ENCODE results near the gene NDUFC2. TPM values are rescaled to one million over a fixed set of nuclear protein-coding genes. Genes with fewer than 3 reads are reported as not detected.

NDUFC2 gene
- total RNA-seq, 1 donor from 2014 or later = 98.5 TPM

DNA sequence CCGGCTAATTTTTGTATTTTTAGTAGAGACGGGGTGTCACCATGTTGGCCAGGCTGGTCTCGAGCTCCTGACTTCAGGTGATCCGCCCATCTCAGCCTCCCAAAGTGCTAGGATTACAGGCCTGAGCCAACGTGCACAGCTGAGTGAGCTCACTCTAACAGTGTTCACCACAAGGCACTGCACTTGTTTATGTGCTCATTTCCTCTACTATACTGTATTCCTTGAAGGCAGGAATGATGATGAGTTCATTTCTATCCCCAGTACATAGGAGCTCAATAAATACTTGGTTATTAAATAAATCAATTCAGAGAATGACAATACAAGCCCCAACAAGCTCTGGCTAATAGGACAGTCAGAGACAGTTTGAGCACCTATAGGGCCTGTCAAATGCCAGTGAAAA lies 30.7 kb upstream of the NDUFC2 start:
- Histone ChIP-seq H3K36me3 (ENCODE audit: control insufficient read depth, insufficient read depth, low read length) (no peaks in the 10 kb centered on the region), H3K4me3 (ENCODE audit: low read depth, low read length) (no peak overlapping the region)
- TF ChIP-seq CTCF (IDR thresholded peaks at IDR 0.05; ENCODE audit: insufficient read depth, low read length, poor library complexity, severe bottlenecking) = no peak

DNA sequence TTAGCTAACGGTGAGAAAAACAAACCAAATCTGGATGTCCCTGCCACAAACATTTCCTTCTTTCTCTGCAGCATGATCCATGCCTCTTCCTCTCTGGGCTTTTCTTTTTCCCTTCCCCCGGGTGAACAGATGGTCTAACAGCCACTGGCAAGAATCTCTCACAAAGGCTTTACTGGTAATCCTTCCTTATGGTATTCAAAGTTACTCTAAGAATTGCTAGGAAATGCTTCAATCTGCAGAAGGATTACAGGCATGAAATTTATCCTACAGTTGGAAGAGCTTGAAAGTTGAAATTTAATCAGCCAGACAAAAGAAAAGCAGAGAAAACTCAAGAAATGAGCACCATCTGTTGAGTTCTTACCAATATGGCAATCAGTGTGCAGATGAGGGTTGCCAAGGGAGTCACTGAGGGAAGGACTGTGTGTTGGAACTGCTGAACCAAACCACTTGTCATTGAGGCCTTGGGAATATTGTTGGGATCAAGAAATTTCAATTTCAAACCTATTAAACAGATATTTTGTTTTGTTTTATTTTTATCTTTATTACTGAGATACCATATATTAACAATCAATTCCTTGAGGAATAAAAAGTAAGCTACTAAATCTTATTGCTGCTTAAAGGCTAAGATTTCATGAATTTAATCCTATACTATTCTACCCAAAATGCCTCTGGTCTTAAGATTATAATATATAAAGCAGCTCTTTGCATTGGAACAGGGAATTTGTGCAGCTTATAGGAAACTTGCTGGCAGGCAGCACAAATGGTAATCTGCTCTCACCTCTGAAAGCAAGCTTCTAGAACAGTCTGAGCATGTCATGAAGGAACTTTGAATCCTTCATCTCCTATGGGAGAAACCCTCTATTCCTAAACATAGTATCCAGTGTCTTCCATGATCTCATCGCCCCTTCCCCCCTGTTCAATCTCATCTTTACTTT lies 29.7 kb upstream of the NDUFC2 start:
- no peak for DNase-seq (ENCODE audit: low read depth)
- no peak for TF ChIP-seq CTCF (IDR thresholded peaks at IDR 0.05; ENCODE audit: insufficient read depth, low read length, poor library complexity, severe bottlenecking)

More for the DNA sequence above, 30.7 kb upstream of the NDUFC2 start:
- no peak for DNase-seq (ENCODE audit: low read depth)
- H3K27me3 ChIP-seq (ENCODE audit: control insufficient read depth, insufficient read depth, low read length) = no peaks in the 10 kb centered on the region

DNA sequence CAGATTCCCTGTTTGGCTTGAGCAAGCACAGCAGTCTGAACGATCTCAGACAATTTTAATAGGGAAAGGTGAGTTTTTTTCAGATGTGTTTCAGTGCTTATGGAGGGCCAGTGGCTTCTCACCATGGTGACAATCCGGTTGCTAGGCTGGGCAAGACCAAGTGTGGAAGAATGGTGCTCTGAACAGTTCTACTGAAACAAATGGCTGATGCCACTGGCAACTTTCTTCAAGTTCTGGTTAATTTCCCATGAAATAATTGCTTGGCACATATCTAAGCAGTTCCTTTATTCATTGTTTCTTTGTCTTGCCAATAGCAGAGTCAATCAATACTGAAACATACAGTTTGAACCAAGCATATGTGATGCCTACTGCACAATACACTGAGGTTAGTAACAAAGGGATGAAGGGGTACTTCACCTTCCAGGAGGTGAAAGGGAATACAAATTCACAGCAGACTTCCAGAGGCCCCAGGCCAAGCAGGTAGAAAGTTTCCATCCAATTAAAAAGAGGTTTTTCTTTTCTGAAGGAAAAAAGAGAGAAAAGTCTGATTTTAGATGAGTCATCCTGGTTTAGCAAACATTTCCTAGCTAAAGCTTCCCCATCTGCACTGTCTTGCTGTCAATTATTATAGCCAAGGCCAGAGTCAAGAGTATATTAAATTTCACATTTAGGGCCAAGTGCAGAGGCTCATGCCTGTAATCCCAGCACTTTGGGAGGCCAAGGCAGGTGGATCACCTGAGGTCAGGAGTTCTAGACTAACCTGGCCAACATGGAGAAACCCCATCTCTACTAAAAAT lies 21.2 kb upstream of the NDUFC2 start:
- DNase-seq (ENCODE audit: low read depth) = no peak
- Histone ChIP-seq H3K36me3 (ENCODE audit: control insufficient read depth, insufficient read depth, low read length) (no peaks in the 10 kb centered on the region), H3K4me3 (ENCODE audit: low read depth, low read length) (no peak overlapping the region), H3K27me3 (ENCODE audit: control insufficient read depth, insufficient read depth, low read length) (no peaks in the 10 kb centered on the region)
- TF ChIP-seq CTCF (IDR thresholded peaks at IDR 0.05; ENCODE audit: insufficient read depth, low read length, poor library complexity, severe bottlenecking) = no peak

More for the DNA sequence above, 29.7 kb upstream of the NDUFC2 start:
- no peak overlapping the region for H3K4me3 ChIP-seq (ENCODE audit: low read depth, low read length)
- H3K36me3 ChIP-seq (ENCODE audit: control insufficient read depth, insufficient read depth, low read length) = no peaks in the 10 kb centered on the region
- no peaks in the 10 kb centered on the region for H3K27me3 ChIP-seq (ENCODE audit: control insufficient read depth, insufficient read depth, low read length)

DNA sequence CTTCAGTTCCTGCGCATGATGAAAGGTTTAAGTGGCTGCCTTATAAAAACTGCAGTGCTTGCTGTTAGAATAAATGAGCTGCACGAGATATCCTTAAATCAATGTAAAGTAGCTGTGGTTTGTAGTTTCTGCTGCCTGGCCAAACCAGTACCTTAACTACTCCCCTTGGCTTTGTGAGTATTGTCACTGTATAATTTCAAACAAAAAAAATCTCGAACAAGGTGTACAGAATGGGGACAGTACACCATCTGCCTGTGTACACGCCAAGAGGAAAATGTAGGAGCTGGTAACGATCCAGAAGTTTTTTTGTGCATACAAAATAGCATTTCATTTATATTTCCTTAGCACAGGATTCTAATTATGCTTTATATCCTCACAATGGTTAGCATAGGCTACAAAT lies 20.6 kb upstream of the NDUFC2 start:
- TF ChIP-seq CTCF (IDR thresholded peaks at IDR 0.05; ENCODE audit: insufficient read depth, low read length, poor library complexity, severe bottlenecking) = no peak
- H3K27me3 ChIP-seq (ENCODE audit: control insufficient read depth, insufficient read depth, low read length) = no peaks in the 10 kb centered on the region
- no peak for DNase-seq (ENCODE audit: low read depth)
- no peak overlapping the region for H3K4me3 ChIP-seq (ENCODE audit: low read depth, low read length)
- no peaks in the 10 kb centered on the region for H3K36me3 ChIP-seq (ENCODE audit: control insufficient read depth, insufficient read depth, low read length)

DNA sequence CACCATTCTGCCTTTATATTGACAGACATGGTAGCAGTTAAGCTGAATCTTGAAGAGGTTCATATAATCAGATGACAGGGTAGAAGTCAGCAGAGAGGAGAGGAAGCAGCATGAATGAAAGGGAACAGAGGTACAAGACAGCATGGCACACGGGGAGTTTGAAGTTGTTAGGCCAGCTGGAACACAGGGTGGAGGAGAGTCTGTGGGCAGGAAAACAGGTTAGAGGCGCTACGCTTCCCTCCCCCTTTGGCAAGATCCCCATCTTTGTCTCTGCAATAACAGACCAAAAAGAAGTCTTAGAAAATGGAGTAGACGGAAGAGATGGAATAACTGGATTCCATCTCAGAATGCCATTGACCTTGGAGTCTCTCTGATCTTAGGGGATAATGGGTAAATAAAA lies 20.0 kb upstream of the NDUFC2 start:
- Histone ChIP-seq H3K27me3 (ENCODE audit: control insufficient read depth, insufficient read depth, low read length) (no peaks in the 10 kb centered on the region), H3K4me3 (ENCODE audit: low read depth, low read length) (no peak overlapping the region), H3K36me3 (ENCODE audit: control insufficient read depth, insufficient read depth, low read length) (no peaks in the 10 kb centered on the region)
- DNase-seq (ENCODE audit: low read depth) = no peak
- TF ChIP-seq CTCF (IDR thresholded peaks at IDR 0.05; ENCODE audit: insufficient read depth, low read length, poor library complexity, severe bottlenecking) = no peak
